Panc1 (cell line): Measurements from ENCODE around the gene MFSD6.
"Not testable (repeated sequence)": the region's sequence is repeated elsewhere in the genome, so short reads cannot be mapped to it uniquely, and the experiment has no call there.

Experiments used
- CTCF ChIP-seq: fragments of 450-650 bp; IDR thresholded peaks from 2 replicates; pipeline ENCODE4 v1.5.1; 2017; ENCODE audit warnings: mild to moderate bottlenecking
- SIN3A ChIP-seq: IDR thresholded peaks from 2 replicates; pipeline ENCODE4 v1.6.1; 2012; ENCODE audit warnings: low read depth, mild to moderate bottlenecking, low read length, moderate library complexity, borderline replicate concordance; ENCODE audit not compliant: insufficient read depth

- TF ChIP-seq SIN3A, CTCF: not testable (repeated sequence)
Measured at GRCh38 chr2:190468354-190468753, 60.2 kb downstream of the MFSD6 start.
